ENCODE measurements around the gene ARID4B. TPM values are rescaled to one million over a fixed set of nuclear protein-coding genes. Genes with fewer than 3 reads are reported as not detected.
"Not testable (repeated sequence)": the region's sequence is repeated elsewhere in the genome, so short reads cannot be mapped to it uniquely, and the experiment has no call there.

The ARID4B gene
- total RNA-seq, 3 donors from 2014 or later = 25.9 to 40.5 (median 37.3) TPM

DNA sequence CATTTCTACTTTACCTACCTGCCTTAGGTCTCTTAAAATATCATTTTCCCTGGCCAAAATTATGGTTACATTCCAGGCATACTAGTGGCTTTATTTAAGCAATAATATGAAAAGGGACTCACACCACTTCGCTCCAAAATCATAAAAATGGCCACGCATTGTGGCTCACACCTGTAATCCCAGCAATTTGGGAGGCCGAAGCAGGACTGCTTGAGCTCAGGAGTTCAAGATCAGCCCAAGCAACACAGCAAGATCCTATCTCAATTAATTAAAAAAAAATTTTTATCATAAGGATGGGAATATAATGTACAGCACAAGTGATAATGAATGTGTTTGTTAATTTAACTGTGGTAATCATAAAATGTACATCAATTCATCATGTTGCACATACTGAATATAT, 65.4 kb downstream of the ARID4B start:
- intact Hi-C loops (cut with DNase I, micrococcal nuclease) = no loop called here
- Histone ChIP-seq H3K36me3 (ENCODE audit: low read depth) (no peaks in the 10 kb centered on the region), H3K4me3 (no peak overlapping the region), H3K9me3 (no peaks in the 10 kb centered on the region), H3K4me1 (ENCODE audit: low read depth) (peaks cover 14% of the 10 kb centered on the region)
- no peak for ATAC-seq
- DNase-seq = no peak
- TF ChIP-seq, protein P1, sequence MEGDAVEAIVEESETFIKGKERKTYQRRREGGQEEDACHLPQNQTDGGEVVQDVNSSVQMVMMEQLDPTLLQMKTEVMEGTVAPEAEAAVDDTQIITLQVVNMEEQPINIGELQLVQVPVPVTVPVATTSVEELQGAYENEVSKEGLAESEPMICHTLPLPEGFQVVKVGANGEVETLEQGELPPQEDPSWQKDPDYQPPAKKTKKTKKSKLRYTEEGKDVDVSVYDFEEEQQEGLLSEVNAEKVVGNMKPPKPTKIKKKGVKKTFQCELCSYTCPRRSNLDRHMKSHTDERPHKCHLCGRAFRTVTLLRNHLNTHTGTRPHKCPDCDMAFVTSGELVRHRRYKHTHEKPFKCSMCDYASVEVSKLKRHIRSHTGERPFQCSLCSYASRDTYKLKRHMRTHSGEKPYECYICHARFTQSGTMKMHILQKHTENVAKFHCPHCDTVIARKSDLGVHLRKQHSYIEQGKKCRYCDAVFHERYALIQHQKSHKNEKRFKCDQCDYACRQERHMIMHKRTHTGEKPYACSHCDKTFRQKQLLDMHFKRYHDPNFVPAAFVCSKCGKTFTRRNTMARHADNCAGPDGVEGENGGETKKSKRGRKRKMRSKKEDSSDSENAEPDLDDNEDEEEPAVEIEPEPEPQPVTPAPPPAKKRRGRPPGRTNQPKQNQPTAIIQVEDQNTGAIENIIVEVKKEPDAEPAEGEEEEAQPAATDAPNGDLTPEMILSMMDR (IDR thresholded peaks at IDR 0.05) = no peak

DNA sequence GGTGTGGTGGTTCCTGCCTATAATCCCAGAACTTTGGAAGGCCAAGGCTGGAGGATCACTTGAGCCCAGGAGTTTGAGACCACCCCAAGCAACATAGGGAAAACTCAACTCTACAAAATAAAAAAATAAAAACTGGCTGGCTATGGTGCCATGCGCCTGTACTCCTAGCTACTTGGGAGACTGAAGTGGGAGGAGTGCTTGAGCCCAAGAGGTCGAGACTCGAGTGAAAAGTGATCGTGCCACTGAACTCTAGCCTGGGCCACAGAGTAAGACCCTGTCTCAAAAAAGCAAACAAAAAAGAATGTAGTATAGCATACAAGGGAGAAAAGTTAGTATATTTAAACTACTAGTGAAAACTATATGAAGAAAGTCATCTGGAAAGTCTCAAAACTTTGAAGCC, 66.7 kb downstream of the ARID4B start:
- DNase-seq (no peak), ATAC-seq (no peak)
- no peaks in the 10 kb centered on the region for H3K36me3 ChIP-seq (ENCODE audit: low read depth)
- TF ChIP-seq, protein P1 (IDR thresholded peaks at IDR 0.05) = no peak
- no peak overlapping the region for H3K4me3 ChIP-seq
- intact Hi-C loops (cut with DNase I, micrococcal nuclease) = no loop called here
- no peaks in the 10 kb centered on the region for H3K9me3 ChIP-seq
- H3K4me1 ChIP-seq (ENCODE audit: low read depth) = peaks cover 10% of the 10 kb centered on the region

DNA sequence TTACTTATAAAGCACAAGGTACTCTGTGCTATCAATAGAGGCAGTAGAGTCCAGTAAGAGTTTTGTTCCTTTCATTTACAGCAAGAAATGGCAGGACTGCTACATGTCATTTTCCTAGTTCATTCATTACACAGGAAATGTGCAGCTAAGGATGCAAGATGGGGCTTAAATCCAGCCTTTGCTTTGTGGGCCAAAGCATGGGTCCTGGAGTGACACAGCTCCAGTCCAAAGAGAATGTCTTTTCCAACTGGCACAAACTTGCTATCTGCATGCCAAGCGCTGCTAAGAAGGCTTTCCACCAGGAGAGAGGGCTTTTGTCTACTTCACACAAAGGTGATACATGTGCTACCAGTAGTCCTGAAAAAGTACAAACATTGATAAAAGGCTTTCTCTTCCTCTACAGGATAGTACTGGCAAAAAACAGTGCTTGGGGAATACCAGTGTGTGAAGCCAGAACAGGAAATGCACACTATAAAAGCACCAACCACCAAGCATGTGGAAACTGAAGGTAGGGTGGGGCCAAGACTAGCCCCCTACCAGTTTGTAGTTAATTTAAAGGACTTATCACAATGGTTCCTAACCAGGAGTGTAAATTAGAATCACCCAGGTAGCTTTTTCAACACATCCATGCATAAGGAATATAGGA, 68.7 kb downstream of the ARID4B start:
- Histone ChIP-seq H3K4me1 (ENCODE audit: low read depth) (peaks cover 8% of the 10 kb centered on the region), H3K9me3 (no peaks in the 10 kb centered on the region), H3K36me3 (ENCODE audit: low read depth) (no peaks in the 10 kb centered on the region), H3K4me3 (no peak overlapping the region)
- intact Hi-C loops (cut with DNase I, micrococcal nuclease) = loop anchor here in 1 of 2 donors (5.0 to 10.0 kb wide), 2 partner anchors 56 to 158 kb away; no protein-coding TSS in a partner anchor
- TF ChIP-seq, protein P1 (IDR thresholded peaks at IDR 0.05) = no peak
- DNase-seq (no peak), ATAC-seq (peak; percentile 80)

DNA sequence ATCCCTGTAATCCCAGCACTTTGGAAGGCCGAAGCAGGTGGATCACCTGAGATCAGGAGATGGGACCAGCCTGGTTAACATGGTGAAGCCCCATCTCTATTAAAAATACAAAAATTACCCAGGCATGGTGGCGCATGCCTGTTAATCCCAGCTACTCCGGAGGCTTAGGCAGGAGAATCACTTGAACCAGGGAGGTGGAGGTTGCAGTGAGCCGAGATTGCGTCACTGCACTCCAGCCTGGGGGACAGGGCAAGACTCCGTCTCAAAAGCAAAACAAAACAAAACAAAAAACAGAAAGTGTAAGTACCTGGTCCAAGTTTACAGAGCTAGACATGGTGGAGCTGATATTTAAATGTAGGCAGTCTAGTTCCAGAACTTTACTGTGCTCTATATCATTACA, 69.9 kb downstream of the ARID4B start:
- not testable (repeated sequence) for H3K4me1 ChIP-seq (ENCODE audit: low read depth); ATAC-seq; H3K9me3 ChIP-seq; H3K36me3 ChIP-seq (ENCODE audit: low read depth); DNase-seq; H3K4me3 ChIP-seq
- intact Hi-C loops (cut with DNase I, micrococcal nuclease) = loop anchor here in 1 of 2 donors (5.0 to 10.0 kb wide), 2 partner anchors 57 to 159 kb away; no protein-coding TSS in a partner anchor

DNA sequence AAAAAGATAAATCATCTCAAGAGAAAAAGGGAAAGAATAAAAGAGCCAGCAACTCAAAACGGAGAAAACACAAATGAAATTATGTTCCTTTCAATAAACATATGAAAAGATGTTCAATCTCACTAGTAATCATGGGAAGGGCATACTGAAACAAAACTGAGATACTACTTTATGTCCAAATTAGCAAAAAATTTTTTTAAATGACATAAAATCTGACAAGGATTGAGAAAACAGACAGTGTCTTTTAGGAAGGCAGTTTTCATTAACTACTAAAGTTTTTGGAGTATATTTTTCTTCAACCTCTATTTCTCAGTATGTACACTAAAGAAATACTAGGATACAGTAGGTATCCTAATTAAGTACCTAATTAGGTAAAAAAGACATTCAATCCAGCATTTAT, 73.3 kb downstream of the ARID4B start:
- H3K36me3 ChIP-seq (ENCODE audit: low read depth) = no peaks in the 10 kb centered on the region
- no peak for ATAC-seq
- no peaks in the 10 kb centered on the region for H3K9me3 ChIP-seq
- H3K4me3 ChIP-seq = no peak overlapping the region
- no peak for DNase-seq
- intact Hi-C loops (cut with DNase I, micrococcal nuclease) = loop anchor here (5.0 to 10.0 kb wide), 2 partner anchors 60 to 163 kb away; no protein-coding TSS in a partner anchor
- TF ChIP-seq, protein P1 (IDR thresholded peaks at IDR 0.05) = no peak
- peaks cover 8% of the 10 kb centered on the region for H3K4me1 ChIP-seq (ENCODE audit: low read depth)

DNA sequence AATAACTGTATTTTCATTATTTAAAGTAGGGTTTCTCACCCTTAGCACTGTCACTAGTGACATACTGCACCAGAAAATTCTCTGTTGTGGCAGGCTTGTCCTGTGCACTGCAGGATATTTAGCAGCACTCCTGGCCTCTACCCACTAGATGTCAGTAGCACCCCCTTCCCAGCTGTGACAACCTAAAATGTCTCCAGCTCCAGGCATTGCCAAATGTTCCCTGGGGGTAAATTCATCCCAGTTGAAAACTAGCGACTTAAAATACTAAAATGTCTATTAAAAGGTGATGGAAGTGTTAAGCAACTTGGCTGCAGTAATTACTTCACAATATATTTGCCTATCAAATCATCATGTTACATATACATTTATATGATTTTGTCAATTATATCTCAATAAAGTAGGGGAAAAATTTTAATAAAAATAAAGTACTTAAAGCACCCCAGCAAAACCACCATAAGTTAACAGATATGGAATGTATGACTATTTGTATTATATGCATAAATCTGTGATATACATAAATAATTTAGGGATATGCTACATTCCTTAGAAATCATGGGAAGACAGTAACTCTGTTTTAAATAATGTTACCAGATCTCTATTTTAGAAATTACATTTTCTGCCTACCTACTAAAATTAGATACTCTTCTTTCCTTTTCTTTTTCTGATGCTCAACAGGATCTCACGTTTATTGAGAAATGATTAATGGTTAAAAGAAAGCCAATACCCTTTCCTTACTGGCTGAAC, 74.6 kb downstream of the ARID4B start:
- intact Hi-C loops (cut with DNase I, micrococcal nuclease) = loop anchor here (5.0 to 10.0 kb wide), 2 partner anchors 61 to 164 kb away; no protein-coding TSS in a partner anchor
- Histone ChIP-seq H3K36me3 (ENCODE audit: low read depth) (no peaks in the 10 kb centered on the region), H3K9me3 (no peaks in the 10 kb centered on the region), H3K4me1 (ENCODE audit: low read depth) (peaks cover 5% of the 10 kb centered on the region), H3K4me3 (no peak overlapping the region)
- DNase-seq (peak in 2 of 3 donors; percentile 47 to 73), ATAC-seq (peak; percentile 92)
- TF ChIP-seq, protein P1 (IDR thresholded peaks at IDR 0.05) = peak; percentile 68

Measured in mucosa of descending colon (tissue), 3 donors.